H1 (cell line): ENCODE results near the gene RBM8A. TPM values are rescaled to one million over a fixed set of nuclear protein-coding genes. Genes with fewer than 3 reads are reported as not detected.

ENCODE experiments used
- CTCF ChIA-PET: fragments of 300-600 bp; sonication (Branson Sonifier 250); formaldehyde crosslinking; loops from one replicate; lab custom pipeline; 2021; ENCODE audit not compliant: partially characterized antibody; lab: Charles Lee
- POLR2A ChIA-PET: fragments of 300-600 bp; sonication (Branson Sonifier 250); formaldehyde crosslinking; loops from one replicate; lab custom pipeline; 2021; ENCODE audit warnings: inconsistent platforms; ENCODE audit not compliant: partially characterized antibody; lab: Charles Lee
- DNase-seq, 2 experiments: peaks; one replicate each; pipeline versions ENCODE4 v3.0.0 to v3.0.0-alpha.2; 2010 to 2022; ENCODE audit warnings: low spot score in 2 of 2, low read depth in 1 of 2, mixed read lengths in 1 of 2
- FAIRE-seq: peaks from 2 replicates; lab custom pipeline; 2011; peaks lifted over from hg19 to GRCh38; lab: Jason Lieb, UNC
- H2AFZ ChIP-seq: 2 replicates; pipeline ENCODE4 v1.8.1; 2012; ENCODE audit warnings: low read length, inconsistent platforms
- H2AK5ac ChIP-seq: 2 replicates; pipeline ENCODE4 v1.6.1; 2013; ENCODE audit warnings: low read depth, low read length
- H2BK120ac ChIP-seq: replicated peaks from 2 replicates; pipeline ENCODE3; 2013; ENCODE audit warnings: low read depth, low read length, inconsistent platforms
- H2BK12ac ChIP-seq: 2 replicates; pipeline ENCODE4 v1.6.1; 2013; ENCODE audit warnings: low read depth, low read length
- H2BK15ac ChIP-seq: 2 replicates; pipeline ENCODE4 v1.6.1; 2013; ENCODE audit warnings: low read length
- H2BK20ac ChIP-seq: 2 replicates; pipeline ENCODE4 v1.6.1; 2013; ENCODE audit warnings: low read length
- H2BK5ac ChIP-seq: 2 replicates; pipeline ENCODE4 v1.6.1; 2013; ENCODE audit warnings: low read depth, low read length
- H3K14ac ChIP-seq: 2 replicates; pipeline ENCODE4 v1.6.1; 2013; ENCODE audit warnings: inconsistent platforms; ENCODE audit not compliant: insufficient read length
- H3K18ac ChIP-seq: 2 replicates; pipeline ENCODE4 v1.6.1; 2013; ENCODE audit warnings: low read length; ENCODE audit errors: extremely low read depth
- H3K23ac ChIP-seq: 2 replicates; pipeline ENCODE4 v1.6.1; 2013; ENCODE audit warnings: inconsistent platforms; ENCODE audit not compliant: insufficient read length
- H3K23me2 ChIP-seq: 2 replicates; pipeline ENCODE4 v1.6.1; 2013; ENCODE audit warnings: low read depth, low read length
- H3K27ac ChIP-seq: 2 replicates; pipeline ENCODE4 v1.6.1; 2011; ENCODE audit warnings: low read depth, low read length, inconsistent platforms
- H3K27me3 ChIP-seq, 4 experiments: replicated peaks in 1 of 4; 1 replicate in 1 of 4; 2 replicates in 3 of 4; pipeline versions ENCODE4 v1.6.1 to v1.8.1; 2011 to 2013; ENCODE audit warnings: low read length in 3 of 4, mild to moderate bottlenecking in 3 of 4, inconsistent platforms in 2 of 4, mixed read lengths in 2 of 4, moderate library complexity in 1 of 4; ENCODE audit not compliant: control insufficient read depth in 3 of 4, insufficient read depth in 3 of 4; ENCODE audit errors: extremely low read depth in 1 of 4
- H3K36me3 ChIP-seq, 4 experiments: 2 replicates each; pipeline versions ENCODE4 v1.6.1 to v1.8.1; 2011 to 2013; ENCODE audit warnings: mild to moderate bottlenecking in 4 of 4, low read length in 3 of 4, moderate library complexity in 2 of 4, control low read depth in 1 of 4, inconsistent platforms in 1 of 4; ENCODE audit not compliant: insufficient read depth in 4 of 4, control insufficient read depth in 2 of 4
- H3K4ac ChIP-seq: replicated peaks from 2 replicates; pipeline ENCODE3; 2013; ENCODE audit warnings: low read length, low read depth, mixed read lengths, inconsistent platforms; ENCODE audit not compliant: insufficient read length
- H3K4me1 ChIP-seq, 4 experiments: replicated peaks in 1 of 4; 1 replicate in 1 of 4; 2 replicates in 3 of 4; pipeline versions ENCODE4 v1.6.1 to v1.8.1; 2011 to 2013; ENCODE audit warnings: low read length in 3 of 4, inconsistent platforms in 2 of 4, mixed read lengths in 1 of 4; ENCODE audit not compliant: insufficient read depth in 4 of 4, control insufficient read depth in 3 of 4
- H3K4me2 ChIP-seq, 2 experiments: 2 replicates each; pipeline versions ENCODE4 v1.6.1 to v1.8.1; 2011 to 2013; ENCODE audit warnings: low read depth in 2 of 2, low read length in 2 of 2, control low read depth in 1 of 2, inconsistent platforms in 1 of 2, mild to moderate bottlenecking in 1 of 2; ENCODE audit not compliant: insufficient read depth in 1 of 2
- H3K4me3 ChIP-seq, 4 experiments: fragments of 200-600, 300-600 bp in 1 of 4; sonication (generic), shearing (Covaris generic), sonication (Bioruptor Twin) in 1 of 4; 2 replicates each; pipeline versions ENCODE4 v1.5.1 to v1.8.1; 2011 to 2016; ENCODE audit warnings: low read length in 4 of 4, low read depth in 3 of 4, control low read depth in 2 of 4, inconsistent platforms in 2 of 4, mild to moderate bottlenecking in 2 of 4, mixed read lengths in 1 of 4, moderate library complexity in 1 of 4; ENCODE audit not compliant: insufficient read depth in 2 of 4; ENCODE audit errors: extremely low read depth in 1 of 4
- H3K56ac ChIP-seq: replicated peaks from 2 replicates; pipeline ENCODE3; 2013; ENCODE audit warnings: low read depth, mild to moderate bottlenecking, mixed read lengths, low read length, inconsistent platforms; ENCODE audit not compliant: insufficient read length
- H3K79me1 ChIP-seq: 2 replicates; pipeline ENCODE4 v1.6.1; 2013; ENCODE audit warnings: low read depth, low read length, control low read depth
- H3K79me2 ChIP-seq, 2 experiments: 2 replicates each; pipeline versions ENCODE4 v1.6.1 to v1.8.1; 2012 to 2013; ENCODE audit warnings: low read length in 2 of 2, mild to moderate bottlenecking in 2 of 2, inconsistent platforms in 1 of 2; ENCODE audit not compliant: insufficient read depth in 2 of 2, control insufficient read depth in 1 of 2
- H3K9ac ChIP-seq, 4 experiments: replicated peaks in 1 of 4; 1 replicate in 1 of 4; 2 replicates in 3 of 4; pipeline versions ENCODE4 v1.6.1 to v1.8.1; 2011 to 2013; ENCODE audit warnings: low read depth in 3 of 4, low read length in 3 of 4, control low read depth in 2 of 4, mild to moderate bottlenecking in 2 of 4, moderate library complexity in 2 of 4, inconsistent platforms in 1 of 4; ENCODE audit errors: extremely low read depth in 1 of 4
- H3K9me3 ChIP-seq, 2 experiments: 2 replicates each; pipeline versions ENCODE4 v1.6.1 to v1.8.1; 2012 to 2013; ENCODE audit warnings: mild to moderate bottlenecking in 2 of 2, moderate library complexity in 2 of 2, control low read depth in 1 of 2, inconsistent platforms in 1 of 2, low read depth in 1 of 2, low read length in 1 of 2, mixed read lengths in 1 of 2; ENCODE audit not compliant: insufficient read depth in 2 of 2
- H4K20me1 ChIP-seq, 2 experiments: replicated peaks in 1 of 2; 2 replicates each; pipeline versions ENCODE3 to v1.8.1; 2011 to 2013; ENCODE audit warnings: inconsistent platforms in 2 of 2, low read length in 2 of 2, mild to moderate bottlenecking in 1 of 2; ENCODE audit not compliant: insufficient read depth in 2 of 2, control insufficient read depth in 1 of 2
- H4K5ac ChIP-seq: 2 replicates; pipeline ENCODE4 v1.6.1; 2013; ENCODE audit warnings: low read length, low read depth, mixed read lengths, inconsistent platforms; ENCODE audit not compliant: insufficient read length
- H4K8ac ChIP-seq: 2 replicates; pipeline ENCODE4 v1.8.0; 2013; ENCODE audit warnings: mild to moderate bottlenecking, moderate library complexity, low read length, inconsistent platforms; ENCODE audit not compliant: insufficient read depth; ENCODE audit errors: extremely low read depth
- H4K91ac ChIP-seq: replicated peaks from 2 replicates; pipeline ENCODE3; 2013; ENCODE audit warnings: low read length, mixed read lengths, inconsistent platforms; ENCODE audit not compliant: insufficient read length
- BCL11A ChIP-seq, 2 experiments: IDR thresholded peaks; one replicate each; pipeline ENCODE4 v1.6.1; 2011; ENCODE audit warnings: low read depth in 2 of 2, low read length in 2 of 2, mild to moderate bottlenecking in 2 of 2
- CHD1 ChIP-seq: IDR thresholded peaks from 2 replicates; pipeline ENCODE4 v1.6.1; 2012; ENCODE audit warnings: low read depth, low read length, improper control_type of control experiment
- CHD2 ChIP-seq: IDR thresholded peaks from 2 replicates; pipeline ENCODE4 v1.6.1; 2012; ENCODE audit warnings: low read length, improper control_type of control experiment
- CTBP2 ChIP-seq: IDR thresholded peaks from 2 replicates; pipeline ENCODE4 v1.7.0; 2011; ENCODE audit warnings: borderline replicate concordance, mild to moderate bottlenecking, moderate library complexity, mixed read lengths, low read length; ENCODE audit not compliant: insufficient read depth, insufficient read length
- RBBP5 ChIP-seq: IDR thresholded peaks from 2 replicates; pipeline ENCODE4 v1.7.1; 2012; ENCODE audit warnings: low read depth, mild to moderate bottlenecking, inconsistent platforms, low read length, moderate library complexity, borderline replicate concordance
- SP1 ChIP-seq: IDR thresholded peaks from 2 replicates; pipeline ENCODE4 v1.6.1; 2011; ENCODE audit warnings: low read depth, low read length
- SUZ12 ChIP-seq: fragments of 200-600 bp; sonication (generic); IDR thresholded peaks from 2 replicates; pipeline ENCODE4 v1.6.1; 2012; ENCODE audit warnings: mild to moderate bottlenecking, inconsistent platforms, low read length, moderate library complexity, mixed read lengths
- TAF1 ChIP-seq: IDR thresholded peaks from 2 replicates; pipeline ENCODE4 v1.6.1; 2011; ENCODE audit warnings: mild to moderate bottlenecking, low read depth, low read length
- ZNF274 ChIP-seq: IDR thresholded peaks from 2 replicates; pipeline ENCODE4 v1.7.0; 2012; ENCODE audit warnings: low read length, borderline replicate concordance; ENCODE audit errors: extremely low read depth
- WGBS, 2 experiments: shearing (Covaris generic) in 1 of 2; methylation state at CpG; one replicate each; pipeline versions ENCODE4 v1.1.6 to v1.1.7; 2013 to 2015; ENCODE audit warnings: low lambda C conversion rate in 2 of 2, mixed read lengths in 2 of 2, inconsistent platforms in 1 of 2, low coverage in 1 of 2, missing lambda C conversion rate in 1 of 2; ENCODE audit not compliant: insufficient replicate concordance in 2 of 2, insufficient coverage in 1 of 2, insufficient read length in 1 of 2; ENCODE audit errors: extremely low coverage in 1 of 2, missing lambda C conversion rate in 1 of 2; 5-methylcytosine and 5-hydroxymethylcytosine counted together
- polyA plus RNA-seq, 7 experiments: library from polyadenylated mRNA; depleted of rRNA in 3 of 7; stranded (reverse) in 5 of 7; unstranded in 2 of 7; fragments of >200 nt in 5 of 7; fragments of 200-250 nt in 2 of 7; gene quantifications; 1 replicate in 5 of 7; 2 replicates in 1 of 7; 4 replicates in 1 of 7; pipeline versions ENCODE4 v1.2.1 to v1.2.3, GENCODE V29; 2011 to 2013; ENCODE audit warnings: missing spikeins in 2 of 7, mixed read lengths in 2 of 7
- total RNA-seq: library from RNA; stranded (reverse); fragmentation: NEBNext Ultra II Directional; extraction: Animal tissue kit (Norgen Biotek cat#: 25700); gene quantifications from 2 replicates; pipeline ENCODE4 v1.2.1, GENCODE V29; 2021
- TF ChIP-seq, protein P1 (sequence below): IDR thresholded peaks from 2 replicates; pipeline ENCODE4 v1.6.1; 2011; ENCODE audit warnings: low read length, improper control_type of control experiment

The RBM8A gene
- total and polyA plus RNA-seq, 2 of the 8 experiments (the other 6 are each of a cell fraction or from before 2014, with no cell fraction given) = 125 to 216 TPM

DNA sequence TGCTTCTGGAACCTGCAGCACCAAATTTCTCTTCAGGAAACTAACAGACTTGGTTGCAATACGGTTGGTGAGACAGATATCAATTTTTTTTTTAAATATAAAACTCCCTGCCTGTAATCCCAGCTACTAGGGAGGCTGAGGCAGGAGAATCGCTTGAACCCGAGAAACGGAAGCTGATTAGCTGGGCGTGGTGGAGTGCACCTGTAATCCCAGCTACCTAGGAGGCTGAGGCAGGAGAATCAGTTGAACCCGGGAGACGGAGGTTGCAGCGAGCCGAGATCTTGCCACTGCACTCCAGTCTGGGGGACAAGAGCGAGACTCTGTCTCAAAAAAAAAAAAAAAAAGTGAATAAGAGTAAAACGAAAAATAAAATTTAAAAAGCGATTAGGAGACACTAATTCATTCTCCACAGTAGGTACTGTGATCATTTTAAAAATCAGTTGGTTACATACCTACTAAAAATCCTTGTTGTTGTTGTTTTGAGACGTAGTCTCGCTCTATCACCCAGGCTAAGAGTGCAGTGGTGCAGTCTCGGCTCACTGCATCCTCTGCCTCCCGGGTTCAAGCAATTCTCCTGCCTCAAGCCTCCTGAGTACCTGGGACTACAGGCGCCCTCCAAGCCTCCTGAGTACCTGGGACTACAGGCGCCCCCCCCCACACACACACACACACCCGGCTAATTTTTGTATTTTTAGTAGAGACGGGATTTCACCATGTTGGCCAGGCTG, 796 bp upstream of the RBM8A start:
- Histone ChIP-seq H3K23ac (no peak overlapping the region), H3K4me1 (peaks cover 0 to 4% (median 2%) of the 10 kb centered on the region in 4 experiments; a peak in 4 of 7 replicates), H3K79me1 (no peaks in the 10 kb centered on the region), H2BK15ac (no peak overlapping the region), H4K20me1 (no peaks in the 10 kb centered on the region), H2AK5ac (peak overlapping the region; percentile 4; the same call in 1 of the 2 replicates), H3K36me3 (peaks cover 3 to 11% (median 8%) of the 10 kb centered on the region in 4 experiments; a peak in 6 of 8 replicates), H4K5ac (peak overlapping the region; percentile 24), H3K23me2 (peaks cover 4% of the 10 kb centered on the region; the same call in 1 of the 2 replicates), H3K79me2 (peaks cover 0 to 14% of the 10 kb centered on the region in 2 experiments; a peak in 2 of 4 replicates), H3K4me2 (peak overlapping the region; percentile 74 to 77), H2AFZ (no peak overlapping the region), H2BK5ac (peak overlapping the region; percentile 95), H3K56ac (peak overlapping the region; percentile 2), H4K8ac (no peak overlapping the region), H3K9ac (peak overlapping the region; percentile 71 to 94 (median 86)), H3K27ac (peak overlapping the region; percentile 90), H3K14ac (no peak overlapping the region), H2BK120ac (no peak overlapping the region), H3K4ac (peak overlapping the region; percentile 19), H2BK20ac (no peak overlapping the region), H2BK12ac (no peak overlapping the region; the same call in 1 of the 2 replicates), H4K91ac (peak overlapping the region; percentile 22), H3K4me3 (peak overlapping the region; percentile 81 to 97 (median 92)), H3K18ac (peak overlapping the region; percentile 51; the same call in 1 of the 2 replicates), H3K9me3 (no peaks in the 10 kb centered on the region), H3K27me3 (no peaks in the 10 kb centered on the region)
- CTCF ChIA-PET = interaction anchor here (0.7 to 2.2 kb wide), 13 partner anchors 9 to 84 kb away, joined by 3 to 18 read pairs (median 4); partner anchors contain the start of genes ANKRD34A, ITGA10, LIX1L and PEX11B
- POLR2A ChIA-PET = interaction anchor here (0.7 to 2.4 kb wide), 32 partner anchors 9 to 124 kb away, joined by 3 to 35 read pairs (median 5); partner anchors contain the start of genes ANKRD34A, ITGA10, LIX1L and NUDT17
- no peak for FAIRE-seq
- no peak for DNase-seq
- 76% methylated on average over 18 of the region's 20 CpGs; no CpG with 5 or more reads in 1 of the 2 experiments for WGBS, 2 experiments
- TF ChIP-seq, protein P1, sequence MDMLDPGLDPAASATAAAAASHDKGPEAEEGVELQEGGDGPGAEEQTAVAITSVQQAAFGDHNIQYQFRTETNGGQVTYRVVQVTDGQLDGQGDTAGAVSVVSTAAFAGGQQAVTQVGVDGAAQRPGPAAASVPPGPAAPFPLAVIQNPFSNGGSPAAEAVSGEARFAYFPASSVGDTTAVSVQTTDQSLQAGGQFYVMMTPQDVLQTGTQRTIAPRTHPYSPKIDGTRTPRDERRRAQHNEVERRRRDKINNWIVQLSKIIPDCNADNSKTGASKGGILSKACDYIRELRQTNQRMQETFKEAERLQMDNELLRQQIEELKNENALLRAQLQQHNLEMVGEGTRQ = no peak
- TF ChIP-seq SP1 (no peak), CHD2 (no peak), ZNF274 (no peak), CTBP2 (no peak), BCL11A (IDR thresholded peaks at IDR 0.05; ENCODE audit: low read depth in 2 of 2, low read length in 2 of 2) (no peak), CHD1 (no peak), SUZ12 (no peak), RBBP5 (no peak), TAF1 (no peak)
